Breast epithelium (tissue), 3 donors: ENCODE results near the gene ALDH7A1.

ENCODE experiments used
- POLR2A ChIP-seq: fragments of 450-650 bp; IDR thresholded peaks from one replicate; pipeline ENCODE4 v1.6.1; 2016; ENCODE audit warnings: antibody characterized with exemption, mild to moderate bottlenecking, moderate library complexity
- POLR2AphosphoS5 ChIP-seq, 3 donors: sonication (generic); formaldehyde crosslinking; IDR thresholded peaks; one replicate each; pipeline ENCODE4 v1.6.1; 2017; ENCODE audit warnings: antibody characterized with exemption in 3 of 3
- TF ChIP-seq, protein P1 (sequence below), 3 donors: fragments of 450-650 bp; IDR thresholded peaks; one replicate each; pipeline ENCODE4 v1.5.1; 2016 to 2017; ENCODE audit warnings: antibody characterized with exemption in 3 of 3, mild to moderate bottlenecking in 3 of 3, moderate library complexity in 3 of 3

DNA sequence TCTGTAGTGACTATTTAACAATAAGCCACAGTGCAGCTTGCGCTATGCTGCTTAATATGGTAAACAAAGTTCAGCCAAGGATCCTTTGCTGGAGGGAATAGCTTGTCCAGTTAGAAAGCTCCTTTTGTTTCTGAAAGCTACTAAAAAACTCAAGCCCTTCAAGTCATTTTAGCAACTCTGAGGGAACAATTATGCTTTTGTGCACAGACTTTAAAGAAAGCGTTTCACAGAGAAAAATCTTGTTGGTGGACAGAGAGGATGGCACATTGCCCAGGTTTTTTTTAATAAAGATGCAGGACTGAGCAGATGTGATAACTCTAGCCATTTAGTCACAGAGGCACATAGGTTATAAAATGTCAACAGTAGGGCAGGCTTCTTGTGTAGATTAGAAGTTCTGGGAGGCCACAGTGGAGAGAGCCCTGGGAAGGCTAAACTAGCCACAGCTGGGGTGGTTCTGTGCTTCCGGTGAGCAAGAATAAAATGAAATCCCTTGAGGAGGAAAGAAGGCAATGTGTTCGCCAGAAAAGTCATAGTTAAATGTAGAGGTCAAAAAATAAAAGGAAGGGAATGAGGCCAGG is 63.4 kb downstream of the ALDH7A1 start:
- TF ChIP-seq, protein P1, sequence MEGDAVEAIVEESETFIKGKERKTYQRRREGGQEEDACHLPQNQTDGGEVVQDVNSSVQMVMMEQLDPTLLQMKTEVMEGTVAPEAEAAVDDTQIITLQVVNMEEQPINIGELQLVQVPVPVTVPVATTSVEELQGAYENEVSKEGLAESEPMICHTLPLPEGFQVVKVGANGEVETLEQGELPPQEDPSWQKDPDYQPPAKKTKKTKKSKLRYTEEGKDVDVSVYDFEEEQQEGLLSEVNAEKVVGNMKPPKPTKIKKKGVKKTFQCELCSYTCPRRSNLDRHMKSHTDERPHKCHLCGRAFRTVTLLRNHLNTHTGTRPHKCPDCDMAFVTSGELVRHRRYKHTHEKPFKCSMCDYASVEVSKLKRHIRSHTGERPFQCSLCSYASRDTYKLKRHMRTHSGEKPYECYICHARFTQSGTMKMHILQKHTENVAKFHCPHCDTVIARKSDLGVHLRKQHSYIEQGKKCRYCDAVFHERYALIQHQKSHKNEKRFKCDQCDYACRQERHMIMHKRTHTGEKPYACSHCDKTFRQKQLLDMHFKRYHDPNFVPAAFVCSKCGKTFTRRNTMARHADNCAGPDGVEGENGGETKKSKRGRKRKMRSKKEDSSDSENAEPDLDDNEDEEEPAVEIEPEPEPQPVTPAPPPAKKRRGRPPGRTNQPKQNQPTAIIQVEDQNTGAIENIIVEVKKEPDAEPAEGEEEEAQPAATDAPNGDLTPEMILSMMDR (IDR thresholded peaks at IDR 0.05): no peak
- TF ChIP-seq POLR2A (no peak), POLR2AphosphoS5 (IDR thresholded peaks at IDR 0.05) (peak in 1 of 3 donors; percentile 20)
